H7 (cell line): ENCODE data around the gene HSPA1B. TPM values are rescaled to one million over a fixed set of nuclear protein-coding genes. Genes with fewer than 3 reads are reported as not detected.
A peak's percentile ranks its signal among the peaks of the same experiment; 100 is the strongest.

Experiments
- DNase-seq: peaks from one replicate; pipeline ENCODE4 v3.0.0; 2012
- H3K27me3 ChIP-seq: 2 replicates; pipeline ENCODE4 v1.6.0; 2011; ENCODE audit warnings: mild to moderate bottlenecking, low read length; ENCODE audit not compliant: control insufficient read depth, insufficient read depth
- H3K36me3 ChIP-seq: replicated peaks from 2 replicates; pipeline ENCODE4 v1.5.1; 2011; ENCODE audit warnings: low read length; ENCODE audit not compliant: control insufficient read depth, insufficient read depth
- H3K4me3 ChIP-seq: 2 replicates; pipeline ENCODE4 v1.5.1; 2011; ENCODE audit warnings: low read depth, mild to moderate bottlenecking, control low read depth, low read length, moderate library complexity; ENCODE audit not compliant: insufficient read depth
- total RNA-seq: library from RNA; depleted of rRNA; stranded (reverse); fragments of >200 nt; shearing (Covaris generic); gene quantifications from 2 replicates; pipeline ENCODE4 v1.2.3, GENCODE V29; 2014; rRNA removed

The HSPA1B gene
- total RNA-seq, 1 experiment from 2014 or later, result 70.4 TPM

DNA sequence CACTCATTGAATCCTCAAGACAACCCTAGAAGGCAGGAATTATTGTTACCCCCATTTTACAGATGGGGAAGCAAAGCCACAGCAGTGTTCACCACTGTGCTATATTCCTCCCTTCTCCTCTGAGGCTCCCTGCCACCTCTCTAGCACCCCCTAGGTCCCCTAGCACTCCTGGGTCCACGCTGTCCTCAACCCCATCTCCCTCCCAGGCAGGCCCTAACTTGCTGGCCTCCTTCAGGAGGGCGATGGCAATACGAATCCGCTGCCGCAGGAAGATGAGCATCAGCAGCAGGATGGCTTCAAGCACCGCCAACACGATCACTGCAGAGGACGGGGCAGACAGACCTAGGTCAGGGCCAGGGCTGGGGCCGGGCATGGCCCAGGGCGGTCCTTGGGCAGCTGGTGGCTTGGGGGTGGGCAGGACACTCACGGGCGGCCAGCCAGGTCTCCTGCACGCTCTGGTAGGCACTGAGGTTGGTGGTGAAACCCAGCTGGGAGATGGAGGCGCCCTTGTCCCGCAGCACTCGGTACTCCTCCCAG, 42.9 kb downstream of the HSPA1B start:
- peak; percentile 84 for DNase-seq
- Histone ChIP-seq H3K4me3 (no peak overlapping the region), H3K27me3 (no peaks in the 10 kb centered on the region), H3K36me3 (no peaks in the 10 kb centered on the region)

DNA sequence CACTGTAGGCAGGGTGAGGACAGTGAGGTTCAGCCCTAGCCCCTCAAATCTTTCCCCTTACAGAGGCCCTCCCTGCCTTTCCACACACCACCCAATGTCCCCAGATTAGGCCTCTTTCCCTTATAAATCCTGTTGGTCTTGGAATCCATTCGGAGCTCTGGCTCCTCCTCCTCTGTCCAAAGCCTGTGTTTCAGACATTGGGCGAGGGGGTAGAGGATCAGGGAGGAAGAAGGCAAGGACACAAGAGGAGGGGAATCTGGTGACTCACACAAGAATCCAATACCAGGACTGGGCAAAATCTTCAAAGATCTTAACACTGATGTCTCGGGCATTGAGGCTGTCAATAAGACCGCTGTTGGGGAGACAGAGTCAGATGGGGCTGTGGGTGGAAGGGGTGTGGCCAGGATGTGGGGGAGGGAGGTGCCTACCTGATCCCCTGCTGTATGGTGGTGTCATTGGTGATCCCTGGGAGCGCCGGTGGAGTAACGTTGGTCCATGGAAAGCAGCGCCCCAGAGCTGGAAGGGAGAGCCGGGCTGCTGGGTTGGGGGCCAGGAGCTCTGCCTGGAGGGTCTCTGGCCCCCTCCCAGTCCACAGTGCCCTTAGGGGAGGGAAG, 43.6 kb downstream of the HSPA1B start:
- DNase-seq, result peak; percentile 74
- H3K4me3 ChIP-seq, result no peak overlapping the region

GRCh38 chr6:31874084-31874670, 46.6 kb downstream of the HSPA1B start:
- Histone ChIP-seq H3K36me3 (no peaks in the 10 kb centered on the region), H3K4me3 (no peak overlapping the region), H3K27me3 (no peaks in the 10 kb centered on the region)
- DNase-seq, result no peak

More for the DNA sequence above, 43.6 kb downstream of the HSPA1B start:
- no peaks in the 10 kb centered on the region for H3K36me3 ChIP-seq
- H3K27me3 ChIP-seq, result no peaks in the 10 kb centered on the region

DNA sequence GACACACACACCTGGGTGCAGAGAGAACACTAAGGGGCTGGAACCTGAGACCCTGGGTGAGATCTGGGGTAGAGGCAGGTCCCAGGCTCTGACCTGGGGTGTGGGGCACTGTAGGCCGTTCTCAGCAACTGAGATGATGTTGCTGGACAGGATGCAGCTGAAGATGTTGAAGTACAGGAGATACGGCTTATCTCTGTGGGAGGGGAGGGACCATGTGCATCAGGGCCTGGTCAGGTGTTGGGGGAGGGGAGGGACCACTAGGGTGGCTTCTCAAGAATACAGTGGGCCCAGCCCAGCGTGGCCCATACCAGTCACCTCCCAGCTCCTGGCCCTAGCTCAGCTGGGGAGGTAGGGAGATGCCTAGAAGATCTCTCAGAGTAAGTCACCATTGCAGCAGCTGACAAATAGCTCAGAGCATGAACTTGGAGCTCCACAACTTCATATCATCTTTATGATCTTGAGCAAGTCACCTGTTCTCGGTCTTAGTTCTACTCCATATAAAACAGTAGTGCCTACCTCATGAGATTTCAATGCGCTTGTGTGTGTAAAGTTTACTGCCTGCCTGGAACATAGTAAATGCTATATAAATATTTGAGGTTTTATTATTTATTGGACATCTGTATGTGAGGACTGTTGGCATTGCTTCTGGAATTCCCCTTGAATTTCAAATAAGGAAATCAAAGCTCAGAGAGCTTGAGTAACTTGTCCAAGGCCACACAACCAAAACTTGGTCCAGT, 47.5 kb downstream of the HSPA1B start:
- Histone ChIP-seq H3K36me3 (peaks cover 2% of the 10 kb centered on the region; the same call in 1 of the 2 replicates), H3K27me3 (no peaks in the 10 kb centered on the region), H3K4me3 (no peak overlapping the region)
- no peak for DNase-seq

DNA sequence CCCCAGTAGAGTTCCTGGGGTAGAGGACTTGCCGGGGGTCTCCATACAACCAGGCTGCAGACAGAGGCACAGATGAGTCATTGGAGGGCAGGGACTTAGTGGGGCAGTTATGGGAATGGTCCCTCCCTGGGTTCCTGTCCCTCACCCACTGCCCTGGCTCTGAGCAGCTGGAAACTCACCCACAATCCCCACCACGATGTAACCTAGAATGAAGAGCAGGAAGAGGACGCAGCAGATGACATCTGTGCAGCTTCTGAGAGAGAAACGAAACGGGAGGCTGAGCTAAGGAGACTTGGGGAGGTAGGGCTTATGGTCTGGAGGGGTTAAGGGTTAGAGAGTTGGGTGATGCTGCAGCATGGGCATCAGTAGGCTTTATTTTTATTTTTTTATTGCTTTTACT, 48.3 kb downstream of the HSPA1B start:
- peaks cover 7% of the 10 kb centered on the region for H3K36me3 ChIP-seq
- no peak overlapping the region for H3K4me3 ChIP-seq
- no peak for DNase-seq
- H3K27me3 ChIP-seq, result no peaks in the 10 kb centered on the region

GRCh38 chr6:31876357-31876756, 48.8 kb downstream of the HSPA1B start:
- DNase-seq, result no peak
- Histone ChIP-seq H3K27me3 (no peaks in the 10 kb centered on the region), H3K4me3 (no peak overlapping the region), H3K36me3 (peaks cover 10% of the 10 kb centered on the region)

DNA sequence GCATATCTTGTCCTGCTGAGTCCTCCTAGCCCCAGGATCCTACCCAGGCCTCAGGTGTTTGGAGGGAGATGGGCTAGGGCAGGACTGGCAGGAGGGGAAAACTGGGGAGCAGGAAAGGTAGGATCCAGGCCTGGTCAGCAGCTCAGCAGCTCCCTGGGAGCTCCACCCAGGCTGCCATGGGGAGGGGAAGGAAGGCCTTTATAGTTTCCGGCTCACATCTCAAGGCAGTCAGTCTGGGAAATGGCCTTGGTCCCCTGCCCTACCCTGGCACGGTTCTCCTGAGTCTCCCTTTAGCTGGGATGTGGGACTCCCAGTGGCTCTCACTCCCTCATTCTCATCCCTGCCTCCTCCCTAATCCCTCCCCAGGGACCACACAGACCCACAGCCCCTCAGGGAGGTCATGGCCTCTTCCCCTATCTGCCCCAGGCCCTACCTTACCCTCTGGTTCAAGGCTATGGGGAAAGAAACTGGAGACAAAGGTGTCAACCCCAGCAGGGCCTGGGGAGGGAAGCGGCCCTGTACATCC, 49.6 kb downstream of the HSPA1B start:
- H3K27me3 ChIP-seq, result no peaks in the 10 kb centered on the region
- peaks cover 15% of the 10 kb centered on the region for H3K36me3 ChIP-seq
- H3K4me3 ChIP-seq, result no peak overlapping the region
- DNase-seq, result no peak

DNA sequence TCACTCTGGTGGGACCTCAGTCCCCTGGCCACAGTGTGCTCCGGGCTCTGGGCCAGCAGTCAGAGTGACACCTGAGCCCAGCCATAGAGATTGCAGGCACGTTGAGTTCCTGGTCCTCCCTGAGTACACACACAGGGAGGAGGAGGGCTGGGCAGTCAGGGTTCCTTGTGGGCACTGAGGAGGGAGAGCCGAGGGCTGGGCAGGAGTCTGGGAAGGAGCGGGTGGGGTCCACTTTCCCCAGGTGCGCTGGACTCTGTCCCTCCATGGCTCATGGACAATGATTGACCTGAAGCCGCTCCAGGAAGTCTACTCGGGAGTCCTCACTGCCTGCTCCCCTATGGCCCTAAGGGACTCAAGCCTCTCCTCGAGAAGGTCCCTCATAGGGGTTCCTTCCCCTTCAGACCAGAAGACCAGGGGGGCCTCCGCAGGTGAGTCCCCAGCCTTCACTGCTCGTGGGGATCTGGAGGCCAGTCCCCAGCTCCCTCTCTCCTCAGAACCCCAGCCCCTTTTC, 50.2 kb downstream of the HSPA1B start:
- Histone ChIP-seq H3K4me3 (no peak overlapping the region), H3K27me3 (no peaks in the 10 kb centered on the region), H3K36me3 (peaks cover 19% of the 10 kb centered on the region)
- DNase-seq, result no peak

DNA sequence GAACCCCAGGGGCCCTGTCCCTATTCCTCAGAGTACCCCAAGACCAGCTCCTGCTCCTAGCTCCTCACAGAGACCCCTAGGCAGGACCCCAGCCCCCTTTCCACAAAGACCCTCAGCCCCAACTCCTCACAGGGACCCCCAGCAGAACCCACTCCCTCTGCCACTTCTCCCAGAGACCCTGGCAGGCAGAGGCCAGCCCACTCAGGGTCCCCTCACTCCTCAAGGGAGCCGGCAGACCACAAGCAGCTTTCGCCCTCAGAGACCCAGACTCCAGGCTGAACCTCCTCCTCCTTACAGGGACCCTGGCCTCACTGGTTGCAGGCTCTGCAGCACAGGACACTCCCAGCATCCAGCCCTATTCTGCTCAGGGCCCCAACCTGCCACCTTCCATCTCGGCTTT, 50.7 kb downstream of the HSPA1B start:
- H3K4me3 ChIP-seq, result no peak overlapping the region
- DNase-seq, result no peak

GRCh38 chr6:31878726-31879125, 51.2 kb downstream of the HSPA1B start, which contains the start of gene SLC44A4:
SLC44A4 (minus strand) TSS chr6:31878997; CDS start chr6:31878980, 17 bp downstream.
- peak; percentile 93 for DNase-seq
- Histone ChIP-seq H3K27me3 (no peaks in the 10 kb centered on the region), H3K36me3 (peaks cover 29% of the 10 kb centered on the region), H3K4me3 (no peak within 1 kb of the TSS)

More for the DNA sequence above, 50.7 kb downstream of the HSPA1B start:
- Histone ChIP-seq H3K27me3 (no peaks in the 10 kb centered on the region), H3K36me3 (peaks cover 24% of the 10 kb centered on the region)

DNA sequence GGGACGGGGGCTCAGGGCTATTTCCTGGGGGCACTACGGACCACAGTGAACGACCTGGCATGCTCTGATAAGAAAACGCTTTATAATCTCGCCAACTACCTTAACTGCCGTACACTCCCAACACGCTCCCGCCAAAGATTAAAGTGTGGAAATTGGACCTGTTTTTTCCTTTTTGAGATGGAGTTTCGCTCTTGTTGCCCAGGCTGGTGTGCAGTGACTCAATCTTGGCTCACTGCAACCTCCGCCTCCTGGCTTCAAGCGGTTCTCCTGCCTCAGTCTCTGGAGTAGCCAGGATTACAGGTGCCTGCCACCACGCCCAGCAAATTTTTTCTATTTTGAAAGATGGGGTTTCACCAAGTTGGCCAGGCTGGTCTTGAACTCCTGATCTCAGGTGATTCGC, 51.6 kb downstream of the HSPA1B start:
- Histone ChIP-seq H3K27me3 (no peaks in the 10 kb centered on the region), H3K36me3 (peaks cover 30% of the 10 kb centered on the region), H3K4me3 (no peak overlapping the region)
- no peak for DNase-seq

Other genes with a start within 250 kb of the HSPA1B start
- gene LTB, start 245.3 kb upstream of the HSPA1B start, total RNA-seq, result 0.35 TPM in 1 of 2 replicates, not detected in the other
- gene LST1, start 241.5 kb upstream of the HSPA1B start, total RNA-seq, result not detected in 2 replicates
- gene NCR3, start 234.7 kb upstream of the HSPA1B start, total RNA-seq, result not detected in 2 replicates
- gene AIF1, start 212.5 kb upstream of the HSPA1B start, total RNA-seq, result 0.48 and 1.4 TPM in 2 replicates
- 163 and 176 TPM in 2 replicates for gene PRRC2A, start 207.0 kb upstream of the HSPA1B start, total RNA-seq
- gene BAG6, start 175.1 kb upstream of the HSPA1B start, total RNA-seq, result 320 and 331 TPM in 2 replicates
- gene APOM, start 171.8 kb upstream of the HSPA1B start, total RNA-seq, result 3.3 and 4.2 TPM in 2 replicates
- 17.3 and 17.6 TPM in 2 replicates for gene C6orf47, start 167.0 kb upstream of the HSPA1B start, total RNA-seq
- 28.6 and 33.3 TPM in 2 replicates for gene GPANK1, start 162.7 kb upstream of the HSPA1B start, total RNA-seq
- gene CSNK2B, start 161.7 kb upstream of the HSPA1B start, total RNA-seq, result 197 and 224 TPM in 2 replicates
- 2.9 and 4.2 TPM in 2 replicates for gene LY6G5B, start 157.8 kb upstream of the HSPA1B start, total RNA-seq
- 0.70 and 2.0 TPM in 2 replicates for gene LY6G5C, start 146.7 kb upstream of the HSPA1B start, total RNA-seq
- gene ABHD16A, start 124.4 kb upstream of the HSPA1B start, total RNA-seq, result 35.7 and 39.7 TPM in 2 replicates
- not detected in 2 replicates for gene LY6G6F, start 120.9 kb upstream of the HSPA1B start, total RNA-seq
- gene LY6G6D, start 112.4 kb upstream of the HSPA1B start, total RNA-seq, result 2.8 TPM in 1 of 2 replicates, not detected in the other
- gene LY6G6C, start 106.0 kb upstream of the HSPA1B start, total RNA-seq, result not detected in 2 replicates
- gene MPIG6B, start 104.4 kb upstream of the HSPA1B start, total RNA-seq, result not detected in 2 replicates
- 83.6 and 99.2 TPM in 2 replicates for gene DDAH2, start 98.4 kb upstream of the HSPA1B start, total RNA-seq
- 456 and 621 TPM in 2 replicates for gene CLIC1, start 91.2 kb upstream of the HSPA1B start, total RNA-seq
- 19.5 and 28.4 TPM in 2 replicates for gene MSH5, start 87.7 kb upstream of the HSPA1B start, total RNA-seq
- 1.8 and 7.7 TPM in 2 replicates for gene SAPCD1, start 65.1 kb upstream of the HSPA1B start, total RNA-seq
- gene VWA7, start 50.4 kb upstream of the HSPA1B start, total RNA-seq, result 0.44 and 2.1 TPM in 2 replicates
- gene VARS1, start 32.0 kb upstream of the HSPA1B start, total RNA-seq, result 114 and 115 TPM in 2 replicates
- 108 and 150 TPM in 2 replicates for gene LSM2, start 20.8 kb upstream of the HSPA1B start, total RNA-seq
- gene HSPA1L, start 12.5 kb upstream of the HSPA1B start, total RNA-seq, result 0.15 and 0.55 TPM in 2 replicates
- gene HSPA1A, start 12.2 kb upstream of the HSPA1B start, total RNA-seq, result 45.7 and 58.5 TPM in 2 replicates
- gene NEU1, start 35.1 kb downstream of the HSPA1B start, total RNA-seq, result 56.2 and 58.6 TPM in 2 replicates
- 0.42 and 0.48 TPM in 2 replicates for gene SLC44A4, start 51.3 kb downstream of the HSPA1B start, total RNA-seq
- 134 and 136 TPM in 2 replicates for gene EHMT2, start 70.0 kb downstream of the HSPA1B start, total RNA-seq
- 7.9 and 8.7 TPM in 2 replicates for gene ZBTB12, start 74.3 kb downstream of the HSPA1B start, total RNA-seq
- 0.63 and 1.7 TPM in 2 replicates for gene C2, start 100.0 kb downstream of the HSPA1B start, total RNA-seq
- gene CFB, start 118.4 kb downstream of the HSPA1B start, total RNA-seq, result not detected in 2 replicates
- 109 and 115 TPM in 2 replicates for gene NELFE, start 131.2 kb downstream of the HSPA1B start, total RNA-seq
- 47.2 and 57.6 TPM in 2 replicates for gene SKIC2, start 131.4 kb downstream of the HSPA1B start, total RNA-seq
- gene DXO, start 144.4 kb downstream of the HSPA1B start, total RNA-seq, result 18.8 and 19.9 TPM in 2 replicates
- gene C4A, start 154.3 kb downstream of the HSPA1B start, total RNA-seq, result 0.35 and 1.5 TPM in 2 replicates
- 1.1 and 1.9 TPM in 2 replicates for gene C4B, start 187.1 kb downstream of the HSPA1B start, total RNA-seq
- gene CYP21A2, start 210.7 kb downstream of the HSPA1B start, total RNA-seq, result 0.11 TPM in 1 of 2 replicates, not detected in the other